Limb (tissue), 2 donors: ENCODE measurements around the gene DHDDS.
"Not testable (repeated sequence)": the region's sequence is repeated elsewhere in the genome, so short reads cannot be mapped to it uniquely, and the experiment has no call there.

ENCODE experiments used
- DNase-seq, 2 donors: peaks; one replicate each; pipeline ENCODE4 v3.0.0-alpha.2; 2016; ENCODE audit errors: extremely low spot score in 2 of 2

The DHDDS gene

GRCh38 chr1:26474818-26475217, 42.7 kb downstream of the DHDDS start:
- no peak for DNase-seq

- no peak for DNase-seq
Measured at GRCh38 chr1:26475989-26476388, 43.9 kb downstream of the DHDDS start.

GRCh38 chr1:26476958-26477357, 44.8 kb downstream of the DHDDS start:
- DNase-seq, result no peak

GRCh38 chr1:26477446-26478152, 45.5 kb downstream of the DHDDS start:
- no peak for DNase-seq

- no peak for DNase-seq
Measured at GRCh38 chr1:26478159-26478558, 46.0 kb downstream of the DHDDS start.

DNA sequence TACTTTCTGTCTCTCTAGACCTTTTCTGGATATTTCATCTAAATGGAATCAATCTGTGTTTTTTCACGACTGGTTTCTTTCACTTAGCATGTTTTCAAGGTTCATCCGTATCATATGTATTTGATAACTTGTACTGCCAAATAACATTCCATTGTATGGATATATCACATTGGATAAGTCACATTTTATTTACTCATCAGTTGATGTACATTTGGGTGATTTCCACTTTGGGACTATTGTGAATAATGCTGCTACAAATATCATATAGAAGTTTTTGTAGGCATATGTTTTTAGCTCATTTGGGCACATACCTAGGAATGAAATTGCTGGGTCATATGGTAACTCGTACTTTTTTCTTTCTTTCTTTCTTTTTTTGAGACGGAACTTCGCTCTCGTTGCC, 46.9 kb downstream of the DHDDS start:
- no peak for DNase-seq

DNA sequence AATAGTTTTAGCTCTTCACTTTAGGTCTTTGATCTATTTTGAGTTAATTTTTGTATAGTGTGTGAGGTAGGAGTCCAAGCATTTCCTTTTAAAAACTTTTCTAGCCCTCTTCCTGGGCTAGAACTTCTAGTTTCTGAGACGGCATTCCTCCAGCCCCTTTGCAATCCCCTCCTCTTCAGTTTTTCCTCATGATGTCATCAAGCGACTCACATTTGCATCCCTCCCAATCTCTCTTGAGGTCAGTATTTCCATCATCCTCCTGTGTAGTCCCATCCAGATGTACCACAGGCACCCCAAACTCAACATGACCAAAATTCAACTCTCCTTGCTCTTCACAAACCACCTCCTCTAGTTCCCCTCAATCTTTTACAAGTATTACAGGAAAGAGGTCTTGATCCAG, 50.8 kb downstream of the DHDDS start:
- DNase-seq, result no peak

GRCh38 chr1:26483980-26484379, 51.9 kb downstream of the DHDDS start:
- DNase-seq, result no peak

DNA sequence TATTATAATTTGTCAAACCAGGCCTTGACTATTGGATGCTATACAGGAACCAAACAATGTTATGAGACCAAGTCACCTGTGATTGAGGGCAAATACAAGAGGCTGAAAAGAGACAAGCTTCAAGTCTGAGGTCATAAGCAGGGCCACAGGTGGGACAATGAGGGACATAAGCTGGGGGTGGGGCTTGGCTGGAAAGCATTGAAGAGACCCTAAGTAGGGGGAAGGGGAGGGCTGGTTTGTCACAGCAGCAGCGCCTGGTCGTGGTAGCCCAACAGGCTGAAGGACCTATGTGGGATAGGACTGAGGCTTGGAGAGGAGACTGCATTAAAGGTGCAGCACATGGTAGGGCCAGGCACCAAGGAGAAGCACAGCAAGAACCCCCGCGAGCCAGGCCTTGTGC, 58.0 kb downstream of the DHDDS start:
- DNase-seq, result no peak

DNA sequence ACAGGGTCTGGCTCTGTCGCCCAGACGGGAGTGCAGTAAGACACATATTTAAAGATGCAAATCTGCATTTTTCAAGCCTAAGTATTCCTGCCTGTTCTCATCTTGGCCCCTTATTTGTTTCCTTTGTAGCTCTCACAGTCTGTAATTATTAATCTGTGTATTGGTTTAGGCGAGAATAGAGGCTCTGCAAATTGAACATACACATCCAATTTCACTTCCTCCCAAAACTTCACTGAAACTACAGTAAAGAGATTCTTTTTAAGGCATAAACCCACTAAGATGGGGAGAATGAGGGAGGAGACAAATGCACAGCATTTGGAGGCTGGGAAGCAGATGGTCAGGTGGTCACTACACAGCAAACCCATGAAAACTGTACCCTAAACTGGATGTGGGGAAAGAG, 61.1 kb downstream of the DHDDS start:
- DNase-seq, result no peak

- DNase-seq, result no peak
Measured at GRCh38 chr1:26493938-26494337, 61.8 kb downstream of the DHDDS start.

DNA sequence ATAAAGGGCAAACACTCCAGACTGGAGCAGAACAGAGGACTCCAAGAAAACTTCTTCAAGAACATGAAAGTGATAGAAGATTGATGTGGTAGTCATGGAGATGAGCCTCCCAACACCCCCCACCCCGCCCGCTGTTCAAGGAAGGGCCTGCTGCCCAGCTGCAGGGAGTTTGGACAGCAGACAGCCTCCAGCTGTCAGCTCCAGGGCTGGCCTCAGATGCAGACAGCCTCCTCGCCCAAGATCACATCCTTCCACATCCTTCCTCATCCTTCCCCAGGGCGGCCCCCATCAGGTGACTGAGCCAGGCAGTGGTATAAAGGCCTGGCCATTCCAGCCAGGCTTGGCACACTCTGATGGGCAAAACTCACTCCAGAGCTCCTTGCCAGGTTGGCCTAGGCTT, 64.7 kb downstream of the DHDDS start:
- DNase-seq, result peak in 1 of 2 donors; percentile 34

GRCh38 chr1:26498894-26499293, 66.8 kb downstream of the DHDDS start:
- DNase-seq, result no peak

DNA sequence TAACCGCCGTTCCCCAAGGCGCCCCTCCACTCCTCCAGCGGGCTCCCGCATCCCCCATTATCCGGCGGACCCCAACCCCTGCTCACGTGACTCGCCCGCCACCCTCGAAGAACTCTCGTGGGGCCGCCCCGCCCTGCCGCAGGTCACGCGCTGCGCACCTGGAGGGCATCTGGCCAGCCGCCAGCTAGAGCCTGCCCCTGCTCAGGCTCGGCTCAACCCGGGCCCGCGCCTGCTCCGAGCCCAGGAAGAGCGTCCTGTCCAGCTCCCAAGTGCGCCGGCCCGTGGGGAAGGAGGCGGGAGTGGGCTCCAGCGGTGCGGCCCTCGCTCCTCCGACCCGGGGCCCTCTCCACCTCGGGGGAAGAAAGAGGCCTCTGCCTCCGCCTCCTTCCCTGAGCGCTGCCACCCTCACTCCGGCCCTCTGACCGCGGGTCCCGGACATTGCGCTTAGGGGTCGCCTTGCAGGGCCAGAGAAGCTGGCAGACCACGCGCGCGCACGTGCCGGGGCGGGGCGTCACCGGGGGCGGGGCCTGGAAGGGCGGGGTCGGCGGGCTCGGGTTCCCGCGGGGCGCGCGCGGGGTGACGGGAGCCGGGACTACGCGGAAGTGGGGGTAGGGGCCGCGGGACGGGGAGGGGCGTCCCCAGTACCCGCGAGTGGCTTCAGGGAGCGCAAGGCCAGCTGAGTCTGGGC, 68.5 kb downstream of the DHDDS start:
- DNase-seq, result peak; percentile 28 to 97

DNA sequence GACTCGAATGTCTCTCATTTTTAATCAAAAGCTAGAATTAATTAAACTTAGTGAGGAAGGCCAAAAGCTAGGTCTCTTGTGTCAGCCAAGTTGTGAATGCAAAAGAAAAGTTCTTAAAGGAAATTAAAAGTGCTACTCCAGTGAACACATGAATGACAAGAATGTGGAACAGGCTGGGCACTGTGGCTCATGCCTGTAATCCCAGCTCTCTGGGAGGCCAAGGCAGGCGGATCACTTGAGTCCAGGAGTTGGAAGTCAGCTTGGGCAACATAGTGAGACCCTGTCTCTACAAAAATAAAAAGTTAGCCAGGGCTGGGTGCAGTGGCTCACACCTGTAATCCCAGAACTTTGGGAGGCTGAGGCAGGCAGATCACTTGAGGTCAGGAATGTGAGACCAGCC, 78.6 kb downstream of the DHDDS start:
- not testable (repeated sequence) for DNase-seq

GRCh38 chr1:26515836-26516235, 83.7 kb downstream of the DHDDS start:
- not testable (repeated sequence) for DNase-seq

DNA sequence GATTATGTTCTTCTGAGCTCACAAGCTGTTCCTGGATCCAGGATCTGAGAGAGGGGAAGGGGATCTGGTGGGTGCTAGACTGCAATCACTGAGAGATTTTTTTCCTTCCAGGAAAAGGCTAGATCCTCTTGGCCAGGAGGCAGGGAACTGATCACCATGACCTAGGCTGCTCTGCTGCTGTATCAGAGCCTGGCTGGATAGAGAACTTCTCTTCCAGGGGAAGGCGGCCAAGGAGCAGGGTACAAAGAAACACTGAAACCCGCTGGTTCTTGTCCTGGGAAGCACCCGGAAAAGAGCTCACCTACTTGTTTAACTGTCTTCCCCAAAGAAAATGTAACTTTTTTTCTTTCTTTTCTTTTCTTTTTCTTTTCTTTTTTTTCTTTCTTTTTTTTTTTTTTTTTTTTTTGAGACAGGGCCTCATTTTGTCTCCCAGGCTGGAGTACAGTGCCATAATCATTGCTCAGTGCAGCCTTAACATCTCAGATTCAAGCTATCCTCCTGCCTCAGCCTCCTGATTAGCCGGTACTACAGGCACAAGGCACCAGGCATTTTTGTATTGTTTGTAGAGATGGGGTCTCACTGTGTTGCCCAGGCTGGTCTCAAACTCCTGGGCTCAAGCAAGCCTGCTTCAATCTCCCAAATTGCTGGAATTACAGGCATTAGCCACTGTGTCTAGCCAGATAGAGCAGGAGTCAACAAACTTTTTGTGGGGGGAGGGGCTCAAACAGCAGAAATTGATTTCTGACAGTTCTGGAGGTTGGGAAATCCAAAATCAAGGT, 85.1 kb downstream of the DHDDS start:
- DNase-seq, result no peak

DNA sequence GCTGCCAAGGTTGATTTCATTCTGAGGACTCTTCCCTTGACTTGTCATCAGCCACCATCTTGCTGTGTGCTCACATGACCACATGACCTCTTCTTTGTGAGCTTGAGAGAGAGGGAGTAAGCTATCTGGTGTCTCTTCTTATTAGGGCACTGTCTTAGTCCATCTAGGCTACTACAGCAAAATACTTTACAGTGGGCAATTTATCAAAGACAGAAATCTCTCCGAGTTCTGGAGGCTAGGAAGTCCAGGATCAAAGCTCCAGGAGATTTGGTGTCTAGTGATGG, 85.6 kb downstream of the DHDDS start:
- DNase-seq, result no peak

DNA sequence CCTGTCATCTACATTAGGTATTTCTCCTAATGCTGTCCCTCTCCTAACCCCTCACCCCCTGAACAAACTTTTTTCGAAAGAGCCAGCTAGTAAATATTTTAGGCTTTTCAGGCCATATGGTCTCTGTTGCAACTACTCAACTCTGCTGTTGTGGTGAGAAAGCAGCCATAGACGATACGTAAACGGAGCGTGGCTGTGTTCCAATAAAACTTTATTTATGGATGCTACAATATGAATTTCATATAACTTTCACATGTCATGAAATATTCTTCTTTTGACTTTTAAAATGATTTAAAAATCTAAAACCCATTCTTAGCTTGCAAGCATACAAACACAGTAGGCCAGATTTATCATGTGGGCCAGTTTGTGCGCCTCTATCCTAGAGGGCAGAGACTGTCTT, 86.2 kb downstream of the DHDDS start:
- DNase-seq, result no peak

DNA sequence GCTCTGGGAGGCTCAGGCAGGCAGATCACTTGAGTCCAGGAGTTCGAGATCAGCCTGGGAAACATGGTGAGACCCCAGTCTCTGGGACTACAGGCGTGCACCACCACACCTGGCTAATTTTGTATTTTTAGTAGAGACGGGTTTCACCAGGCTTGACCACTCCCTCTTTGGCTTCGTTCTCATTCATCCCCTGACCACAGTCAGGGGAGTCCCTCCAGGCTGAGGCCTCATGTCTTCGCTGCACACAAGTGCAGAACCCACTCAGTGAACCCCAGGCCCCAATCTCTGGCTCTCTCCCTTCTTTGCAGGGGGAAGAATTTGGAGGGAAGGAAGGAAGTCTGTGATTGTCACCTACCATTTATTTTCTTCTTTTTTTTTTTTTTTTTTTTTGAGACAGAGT, 88.2 kb downstream of the DHDDS start:
- no peak for DNase-seq
